DMS153 treated with DMSO at 0.1 percent for 48 hours (cell line): Measurements from ENCODE around the gene FBXW7.

Experiments used
- DNase-seq: peaks from one replicate; lab custom pipeline; 2025; ENCODE audit not compliant: unreplicated experiment; lab: John Stamatoyannopoulos, UW

The FBXW7 gene

GRCh38 chr4:152294331-152294730 is 241.6 kb downstream of the FBXW7 start:
- DNase-seq: no peak

- DNase-seq: no peak
These were observed 242.4 kb downstream of the FBXW7 start for GRCh38 chr4:152293527-152293926.

GRCh38 chr4:152290366-152290921 is 245.4 kb downstream of the FBXW7 start:
- DNase-seq: no peak

- no peak for DNase-seq
These were observed 246.0 kb downstream of the FBXW7 start for GRCh38 chr4:152289941-152290340.

GRCh38 chr4:152289541-152289940 is 246.4 kb downstream of the FBXW7 start:
- no peak for DNase-seq

- no peak for DNase-seq
These were observed 252.0 kb downstream of the FBXW7 start for GRCh38 chr4:152283801-152284470.

GRCh38 chr4:152281822-152282221 is 254.1 kb downstream of the FBXW7 start:
- DNase-seq: no peak

GRCh38 chr4:152281211-152281610 is 254.7 kb downstream of the FBXW7 start:
- DNase-seq: no peak

- DNase-seq: no peak
These were observed 256.7 kb downstream of the FBXW7 start for GRCh38 chr4:152279234-152279566.

GRCh38 chr4:152278505-152279233 is 257.2 kb downstream of the FBXW7 start:
- no peak for DNase-seq

GRCh38 chr4:152278172-152278504 is 257.8 kb downstream of the FBXW7 start:
- DNase-seq: no peak

GRCh38 chr4:152277333-152277732 is 258.6 kb downstream of the FBXW7 start:
- no peak for DNase-seq

GRCh38 chr4:152273343-152273742 is 262.5 kb downstream of the FBXW7 start:
- no peak for DNase-seq
